ENCODE results near the gene RAP1GAP2.
"Not testable (repeated sequence)": the region's sequence is repeated elsewhere in the genome, so short reads cannot be mapped to it uniquely, and the experiment has no call there.

The RAP1GAP2 gene

DNA sequence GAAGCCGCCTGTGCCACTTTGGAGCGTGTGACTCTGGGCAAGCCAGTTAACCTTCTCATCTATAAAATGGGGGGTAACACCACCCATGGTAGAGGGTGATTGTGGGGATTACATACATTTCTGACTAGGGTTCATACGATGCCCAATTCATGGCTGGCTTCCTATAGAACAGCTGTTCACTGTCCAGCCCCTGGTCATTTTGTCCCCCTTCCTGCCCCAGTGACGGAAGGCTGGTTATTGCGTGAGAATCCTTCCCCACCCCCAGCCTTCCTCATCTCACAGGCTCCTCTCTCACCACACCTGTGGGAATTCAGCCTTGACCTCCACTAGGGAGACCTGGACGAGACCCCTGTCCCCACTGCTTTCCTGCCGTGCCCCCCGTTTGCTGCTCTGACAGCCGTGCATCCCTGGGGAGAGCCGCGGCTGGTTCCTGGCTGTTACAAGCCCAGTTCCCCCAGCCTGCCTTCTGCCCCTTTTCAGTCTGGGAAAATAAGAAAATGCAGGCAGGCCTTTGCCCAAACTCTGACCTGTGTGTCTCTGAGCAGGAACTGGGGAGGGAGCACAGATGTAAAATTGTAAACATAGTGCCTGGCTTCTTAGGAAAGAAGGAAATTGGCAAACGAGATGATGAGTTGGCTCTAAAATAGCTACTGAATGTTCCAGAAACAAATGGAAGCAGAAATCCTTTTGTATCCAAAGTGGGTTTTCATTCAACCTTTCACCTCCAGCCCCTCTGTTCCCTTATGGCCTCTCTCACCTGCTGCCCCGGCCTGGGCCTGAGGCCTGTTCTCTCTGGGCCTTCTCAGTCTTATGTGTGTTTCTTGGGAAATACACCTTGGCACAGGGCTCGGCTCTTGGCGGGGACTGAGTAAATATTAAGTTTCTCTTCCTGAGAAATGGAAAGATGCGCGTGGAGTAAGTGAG is 199.9 kb downstream of the RAP1GAP2 start:
- DNase-seq (ENCODE audit: low read depth) = no peak
- TF ChIP-seq, protein P1, sequence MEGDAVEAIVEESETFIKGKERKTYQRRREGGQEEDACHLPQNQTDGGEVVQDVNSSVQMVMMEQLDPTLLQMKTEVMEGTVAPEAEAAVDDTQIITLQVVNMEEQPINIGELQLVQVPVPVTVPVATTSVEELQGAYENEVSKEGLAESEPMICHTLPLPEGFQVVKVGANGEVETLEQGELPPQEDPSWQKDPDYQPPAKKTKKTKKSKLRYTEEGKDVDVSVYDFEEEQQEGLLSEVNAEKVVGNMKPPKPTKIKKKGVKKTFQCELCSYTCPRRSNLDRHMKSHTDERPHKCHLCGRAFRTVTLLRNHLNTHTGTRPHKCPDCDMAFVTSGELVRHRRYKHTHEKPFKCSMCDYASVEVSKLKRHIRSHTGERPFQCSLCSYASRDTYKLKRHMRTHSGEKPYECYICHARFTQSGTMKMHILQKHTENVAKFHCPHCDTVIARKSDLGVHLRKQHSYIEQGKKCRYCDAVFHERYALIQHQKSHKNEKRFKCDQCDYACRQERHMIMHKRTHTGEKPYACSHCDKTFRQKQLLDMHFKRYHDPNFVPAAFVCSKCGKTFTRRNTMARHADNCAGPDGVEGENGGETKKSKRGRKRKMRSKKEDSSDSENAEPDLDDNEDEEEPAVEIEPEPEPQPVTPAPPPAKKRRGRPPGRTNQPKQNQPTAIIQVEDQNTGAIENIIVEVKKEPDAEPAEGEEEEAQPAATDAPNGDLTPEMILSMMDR (IDR thresholded peaks at IDR 0.05; ENCODE audit: control insufficient read depth, insufficient read depth, low read depth, low read length, missing control alignments) = no peak
- H3K4me3 ChIP-seq (ENCODE audit: control insufficient read depth, low read depth, low read length) = no peak overlapping the region

DNA sequence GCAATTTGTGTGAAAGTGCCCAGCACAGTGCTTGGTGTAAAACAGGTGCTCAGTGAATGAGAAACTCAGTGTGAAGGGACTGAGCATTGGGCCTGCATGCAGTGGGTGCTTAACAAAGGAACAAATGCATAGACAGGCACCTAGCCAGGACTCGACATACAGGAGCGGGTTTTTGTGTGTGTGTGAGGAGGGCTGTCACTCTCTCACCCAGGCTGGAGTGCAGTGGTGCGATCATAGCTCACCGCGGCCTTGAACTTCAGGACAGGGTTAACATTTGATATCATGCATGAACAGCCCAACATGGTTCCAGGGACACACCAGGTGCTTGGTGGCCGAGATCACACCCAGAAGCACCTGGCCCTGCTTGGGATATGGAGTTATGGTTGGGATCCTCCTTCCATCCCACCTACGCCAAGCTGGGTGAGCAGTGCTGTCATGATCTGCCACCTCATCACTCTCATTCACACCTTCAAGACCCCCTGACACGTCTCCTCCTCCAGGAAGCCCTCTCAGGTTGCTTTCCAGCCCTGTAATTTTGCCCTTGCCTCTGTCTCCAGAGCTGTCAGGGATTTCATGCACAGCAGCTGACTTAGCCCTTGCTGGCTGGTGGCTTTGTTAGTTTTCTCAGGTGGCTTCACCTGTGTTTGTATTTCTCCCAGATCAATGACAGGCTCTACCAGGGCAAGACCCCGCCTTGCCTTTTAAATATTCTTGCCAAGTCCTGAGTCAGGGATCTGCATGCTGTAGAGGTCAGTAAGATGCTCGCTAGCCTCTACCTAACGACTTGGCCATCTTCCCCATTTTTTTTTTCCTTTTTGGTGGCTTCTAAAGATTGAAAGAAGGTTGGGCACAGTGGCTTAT is 200.8 kb downstream of the RAP1GAP2 start:
- no peak overlapping the region for H3K4me3 ChIP-seq (ENCODE audit: control insufficient read depth, low read depth, low read length)
- TF ChIP-seq, protein P1 (IDR thresholded peaks at IDR 0.05; ENCODE audit: control insufficient read depth, insufficient read depth, low read depth, low read length, missing control alignments) = no peak
- no peak for DNase-seq (ENCODE audit: low read depth)

DNA sequence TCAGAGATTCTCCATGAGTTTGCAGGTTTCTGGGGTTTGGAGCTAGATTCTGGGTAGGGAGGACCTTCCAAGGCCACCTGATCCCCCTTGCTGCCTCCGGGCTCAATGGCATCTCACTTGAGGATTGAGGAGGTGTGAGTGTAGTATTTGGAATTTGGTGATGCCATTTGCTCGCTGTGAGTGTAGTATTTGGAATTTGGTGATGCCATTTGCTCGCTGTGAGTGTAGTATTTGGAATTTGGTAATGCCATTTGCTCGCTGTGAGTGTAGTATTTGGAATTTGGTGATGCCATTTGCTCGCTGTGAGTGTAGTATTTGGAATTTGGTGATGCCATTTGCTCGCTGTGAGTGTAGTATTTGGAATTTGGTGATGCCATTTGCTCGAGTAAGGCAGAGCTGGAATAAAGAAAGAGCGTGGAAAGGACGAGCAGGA is 202.2 kb downstream of the RAP1GAP2 start:
- not testable (repeated sequence) for H3K4me3 ChIP-seq (ENCODE audit: control insufficient read depth, low read depth, low read length); DNase-seq (ENCODE audit: low read depth)

DNA sequence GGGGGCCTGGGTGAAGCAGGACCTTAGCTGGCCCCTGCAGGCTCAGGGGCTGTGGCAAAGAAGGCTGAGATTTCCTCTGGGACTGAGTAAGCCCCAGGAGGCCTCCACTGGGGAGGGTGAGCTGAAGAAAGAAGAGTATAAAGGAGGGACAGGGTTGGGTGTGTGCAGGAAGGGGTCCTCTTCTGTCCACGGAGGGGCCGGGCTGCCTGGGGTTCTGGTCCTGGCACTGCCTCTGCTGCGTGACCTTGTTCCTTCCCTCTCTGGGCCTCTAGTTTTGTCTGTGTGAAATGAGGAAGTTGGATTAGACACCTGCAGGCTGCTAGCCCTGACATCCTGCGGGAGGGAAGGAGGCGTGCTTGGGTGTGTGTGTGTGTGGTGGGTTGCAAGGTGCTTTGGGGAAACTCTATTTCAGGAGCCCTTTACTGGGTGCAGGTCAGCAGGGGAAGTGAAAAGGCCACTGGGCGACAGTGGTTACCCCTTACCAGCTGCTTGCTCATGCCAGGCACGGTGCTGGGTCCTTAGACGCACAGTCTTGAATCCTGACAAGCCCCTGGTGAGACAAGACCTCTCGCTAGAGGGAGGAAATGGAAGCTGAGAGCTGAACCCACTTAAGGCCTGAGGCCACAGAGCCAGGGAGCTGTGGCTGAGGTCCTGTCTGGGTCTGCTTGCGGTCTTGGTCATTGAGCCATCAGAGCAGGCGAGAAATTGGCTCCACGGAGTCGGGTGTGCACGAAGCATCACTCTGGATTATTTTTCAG is 206.5 kb downstream of the RAP1GAP2 start:
- TF ChIP-seq, protein P1 (IDR thresholded peaks at IDR 0.05; ENCODE audit: control insufficient read depth, insufficient read depth, low read depth, low read length, missing control alignments) = no peak
- no peak for DNase-seq (ENCODE audit: low read depth)
- no peak overlapping the region for H3K4me3 ChIP-seq (ENCODE audit: control insufficient read depth, low read depth, low read length)

- DNase-seq (ENCODE audit: low read depth) = no peak
- TF ChIP-seq, protein P1 (IDR thresholded peaks at IDR 0.05; ENCODE audit: control insufficient read depth, insufficient read depth, low read depth, low read length, missing control alignments) = no peak
- no peak overlapping the region for H3K4me3 ChIP-seq (ENCODE audit: control insufficient read depth, low read depth, low read length)
Observed at GRCh38 chr17:3003296-3004149, 207.3 kb downstream of the RAP1GAP2 start.

GRCh38 chr17:3004150-3004801 is 208.0 kb downstream of the RAP1GAP2 start:
- no peak overlapping the region for H3K4me3 ChIP-seq (ENCODE audit: control insufficient read depth, low read depth, low read length)
- peak; percentile 71 for DNase-seq (ENCODE audit: low read depth)
- TF ChIP-seq, protein P1 (IDR thresholded peaks at IDR 0.05; ENCODE audit: control insufficient read depth, insufficient read depth, low read depth, low read length, missing control alignments) = no peak
